H1 (cell line): ENCODE results near the gene DGKI. TPM values are rescaled to one million over a fixed set of nuclear protein-coding genes. Genes with fewer than 3 reads are reported as not detected.

Experiments
- CTCF ChIA-PET: fragments of 300-600 bp; sonication (Branson Sonifier 250); formaldehyde crosslinking; loops from one replicate; lab custom pipeline; 2021; ENCODE audit not compliant: partially characterized antibody; lab: Charles Lee
- POLR2A ChIA-PET: fragments of 300-600 bp; sonication (Branson Sonifier 250); formaldehyde crosslinking; loops from one replicate; lab custom pipeline; 2021; ENCODE audit warnings: inconsistent platforms; ENCODE audit not compliant: partially characterized antibody; lab: Charles Lee
- DNase-seq, 2 experiments: peaks; one replicate each; pipeline versions ENCODE4 v3.0.0 to v3.0.0-alpha.2; 2010 to 2022; ENCODE audit warnings: low spot score in 2 of 2, low read depth in 1 of 2, mixed read lengths in 1 of 2
- FAIRE-seq: peaks from 2 replicates; lab custom pipeline; 2011; peaks lifted over from hg19 to GRCh38; lab: Jason Lieb, UNC
- H2AFZ ChIP-seq: 2 replicates; pipeline ENCODE4 v1.8.1; 2012; ENCODE audit warnings: low read length, inconsistent platforms
- H2AK5ac ChIP-seq: 2 replicates; pipeline ENCODE4 v1.6.1; 2013; ENCODE audit warnings: low read depth, low read length
- H2BK120ac ChIP-seq: replicated peaks from 2 replicates; pipeline ENCODE3; 2013; ENCODE audit warnings: low read depth, low read length, inconsistent platforms
- H2BK12ac ChIP-seq: 2 replicates; pipeline ENCODE4 v1.6.1; 2013; ENCODE audit warnings: low read depth, low read length
- H2BK15ac ChIP-seq: 2 replicates; pipeline ENCODE4 v1.6.1; 2013; ENCODE audit warnings: low read length
- H2BK20ac ChIP-seq: 2 replicates; pipeline ENCODE4 v1.6.1; 2013; ENCODE audit warnings: low read length
- H2BK5ac ChIP-seq: 2 replicates; pipeline ENCODE4 v1.6.1; 2013; ENCODE audit warnings: low read depth, low read length
- H3K14ac ChIP-seq: 2 replicates; pipeline ENCODE4 v1.6.1; 2013; ENCODE audit warnings: inconsistent platforms; ENCODE audit not compliant: insufficient read length
- H3K18ac ChIP-seq: 2 replicates; pipeline ENCODE4 v1.6.1; 2013; ENCODE audit warnings: low read length; ENCODE audit errors: extremely low read depth
- H3K23ac ChIP-seq: 2 replicates; pipeline ENCODE4 v1.6.1; 2013; ENCODE audit warnings: inconsistent platforms; ENCODE audit not compliant: insufficient read length
- H3K23me2 ChIP-seq: 2 replicates; pipeline ENCODE4 v1.6.1; 2013; ENCODE audit warnings: low read depth, low read length
- H3K27ac ChIP-seq: 2 replicates; pipeline ENCODE4 v1.6.1; 2011; ENCODE audit warnings: low read depth, low read length, inconsistent platforms
- H3K27me3 ChIP-seq, 4 experiments: replicated peaks in 1 of 4; 1 replicate in 1 of 4; 2 replicates in 3 of 4; pipeline versions ENCODE4 v1.6.1 to v1.8.1; 2011 to 2013; ENCODE audit warnings: low read length in 3 of 4, mild to moderate bottlenecking in 3 of 4, inconsistent platforms in 2 of 4, mixed read lengths in 2 of 4, moderate library complexity in 1 of 4; ENCODE audit not compliant: control insufficient read depth in 3 of 4, insufficient read depth in 3 of 4; ENCODE audit errors: extremely low read depth in 1 of 4
- H3K36me3 ChIP-seq, 4 experiments: 2 replicates each; pipeline versions ENCODE4 v1.6.1 to v1.8.1; 2011 to 2013; ENCODE audit warnings: mild to moderate bottlenecking in 4 of 4, low read length in 3 of 4, moderate library complexity in 2 of 4, control low read depth in 1 of 4, inconsistent platforms in 1 of 4; ENCODE audit not compliant: insufficient read depth in 4 of 4, control insufficient read depth in 2 of 4
- H3K4ac ChIP-seq: replicated peaks from 2 replicates; pipeline ENCODE3; 2013; ENCODE audit warnings: low read length, low read depth, mixed read lengths, inconsistent platforms; ENCODE audit not compliant: insufficient read length
- H3K4me1 ChIP-seq, 4 experiments: replicated peaks in 1 of 4; 1 replicate in 1 of 4; 2 replicates in 3 of 4; pipeline versions ENCODE4 v1.6.1 to v1.8.1; 2011 to 2013; ENCODE audit warnings: low read length in 3 of 4, inconsistent platforms in 2 of 4, mixed read lengths in 1 of 4; ENCODE audit not compliant: insufficient read depth in 4 of 4, control insufficient read depth in 3 of 4
- H3K4me2 ChIP-seq, 2 experiments: 2 replicates each; pipeline versions ENCODE4 v1.6.1 to v1.8.1; 2011 to 2013; ENCODE audit warnings: low read depth in 2 of 2, low read length in 2 of 2, control low read depth in 1 of 2, inconsistent platforms in 1 of 2, mild to moderate bottlenecking in 1 of 2; ENCODE audit not compliant: insufficient read depth in 1 of 2
- H3K4me3 ChIP-seq, 4 experiments: fragments of 200-600, 300-600 bp in 1 of 4; sonication (generic), shearing (Covaris generic), sonication (Bioruptor Twin) in 1 of 4; 2 replicates each; pipeline versions ENCODE4 v1.5.1 to v1.8.1; 2011 to 2016; ENCODE audit warnings: low read length in 4 of 4, low read depth in 3 of 4, control low read depth in 2 of 4, inconsistent platforms in 2 of 4, mild to moderate bottlenecking in 2 of 4, mixed read lengths in 1 of 4, moderate library complexity in 1 of 4; ENCODE audit not compliant: insufficient read depth in 2 of 4; ENCODE audit errors: extremely low read depth in 1 of 4
- H3K56ac ChIP-seq: replicated peaks from 2 replicates; pipeline ENCODE3; 2013; ENCODE audit warnings: low read depth, mild to moderate bottlenecking, mixed read lengths, low read length, inconsistent platforms; ENCODE audit not compliant: insufficient read length
- H3K79me1 ChIP-seq: 2 replicates; pipeline ENCODE4 v1.6.1; 2013; ENCODE audit warnings: low read depth, low read length, control low read depth
- H3K79me2 ChIP-seq, 2 experiments: 2 replicates each; pipeline versions ENCODE4 v1.6.1 to v1.8.1; 2012 to 2013; ENCODE audit warnings: low read length in 2 of 2, mild to moderate bottlenecking in 2 of 2, inconsistent platforms in 1 of 2; ENCODE audit not compliant: insufficient read depth in 2 of 2, control insufficient read depth in 1 of 2
- H3K9ac ChIP-seq, 4 experiments: replicated peaks in 1 of 4; 1 replicate in 1 of 4; 2 replicates in 3 of 4; pipeline versions ENCODE4 v1.6.1 to v1.8.1; 2011 to 2013; ENCODE audit warnings: low read depth in 3 of 4, low read length in 3 of 4, control low read depth in 2 of 4, mild to moderate bottlenecking in 2 of 4, moderate library complexity in 2 of 4, inconsistent platforms in 1 of 4; ENCODE audit errors: extremely low read depth in 1 of 4
- H3K9me3 ChIP-seq, 2 experiments: 2 replicates each; pipeline versions ENCODE4 v1.6.1 to v1.8.1; 2012 to 2013; ENCODE audit warnings: mild to moderate bottlenecking in 2 of 2, moderate library complexity in 2 of 2, control low read depth in 1 of 2, inconsistent platforms in 1 of 2, low read depth in 1 of 2, low read length in 1 of 2, mixed read lengths in 1 of 2; ENCODE audit not compliant: insufficient read depth in 2 of 2
- H4K20me1 ChIP-seq, 2 experiments: replicated peaks in 1 of 2; 2 replicates each; pipeline versions ENCODE3 to v1.8.1; 2011 to 2013; ENCODE audit warnings: inconsistent platforms in 2 of 2, low read length in 2 of 2, mild to moderate bottlenecking in 1 of 2; ENCODE audit not compliant: insufficient read depth in 2 of 2, control insufficient read depth in 1 of 2
- H4K5ac ChIP-seq: 2 replicates; pipeline ENCODE4 v1.6.1; 2013; ENCODE audit warnings: low read length, low read depth, mixed read lengths, inconsistent platforms; ENCODE audit not compliant: insufficient read length
- H4K8ac ChIP-seq: 2 replicates; pipeline ENCODE4 v1.8.0; 2013; ENCODE audit warnings: mild to moderate bottlenecking, moderate library complexity, low read length, inconsistent platforms; ENCODE audit not compliant: insufficient read depth; ENCODE audit errors: extremely low read depth
- H4K91ac ChIP-seq: replicated peaks from 2 replicates; pipeline ENCODE3; 2013; ENCODE audit warnings: low read length, mixed read lengths, inconsistent platforms; ENCODE audit not compliant: insufficient read length
- BACH1 ChIP-seq: IDR thresholded peaks from 2 replicates; pipeline ENCODE4 v1.6.1; 2012; ENCODE audit warnings: low read length, improper control_type of control experiment
- BCL11A ChIP-seq, 2 experiments: IDR thresholded peaks; one replicate each; pipeline ENCODE4 v1.6.1; 2011; ENCODE audit warnings: low read depth in 2 of 2, low read length in 2 of 2, mild to moderate bottlenecking in 2 of 2
- BRCA1 ChIP-seq: IDR thresholded peaks from 2 replicates; pipeline ENCODE4 v1.6.1; 2012; ENCODE audit warnings: low read depth, low read length, improper control_type of control experiment
- EGR1 ChIP-seq: IDR thresholded peaks from 2 replicates; pipeline ENCODE4 v1.6.1; 2011; ENCODE audit warnings: low read depth, low read length, borderline replicate concordance
- HDAC2 ChIP-seq, 2 experiments: fragments of 300-600 bp in 1 of 2; sonication (generic) in 1 of 2; IDR thresholded peaks; 2 replicates each; pipeline ENCODE4 v1.6.1; 2011 to 2012; ENCODE audit warnings: low read depth in 2 of 2, low read length in 2 of 2, mild to moderate bottlenecking in 2 of 2, moderate library complexity in 2 of 2, borderline replicate concordance in 1 of 2, inconsistent platforms in 1 of 2
- POU5F1 ChIP-seq: IDR thresholded peaks from 2 replicates; pipeline ENCODE4 v1.6.1; 2011; ENCODE audit warnings: low read depth, mild to moderate bottlenecking, low read length, moderate library complexity
- USF2 ChIP-seq: IDR thresholded peaks from 2 replicates; pipeline ENCODE4 v1.6.1; 2011; ENCODE audit warnings: low read length, improper control_type of control experiment
- WGBS, 2 experiments: shearing (Covaris generic) in 1 of 2; methylation state at CpG; one replicate each; pipeline versions ENCODE4 v1.1.6 to v1.1.7; 2013 to 2015; ENCODE audit warnings: low lambda C conversion rate in 2 of 2, mixed read lengths in 2 of 2, inconsistent platforms in 1 of 2, low coverage in 1 of 2, missing lambda C conversion rate in 1 of 2; ENCODE audit not compliant: insufficient replicate concordance in 2 of 2, insufficient coverage in 1 of 2, insufficient read length in 1 of 2; ENCODE audit errors: extremely low coverage in 1 of 2, missing lambda C conversion rate in 1 of 2; 5-methylcytosine and 5-hydroxymethylcytosine counted together
- polyA plus RNA-seq, 7 experiments: library from polyadenylated mRNA; depleted of rRNA in 3 of 7; stranded (reverse) in 5 of 7; unstranded in 2 of 7; fragments of >200 nt in 5 of 7; fragments of 200-250 nt in 2 of 7; gene quantifications; 1 replicate in 5 of 7; 2 replicates in 1 of 7; 4 replicates in 1 of 7; pipeline versions ENCODE4 v1.2.1 to v1.2.3, GENCODE V29; 2011 to 2013; ENCODE audit warnings: missing spikeins in 2 of 7, mixed read lengths in 2 of 7
- total RNA-seq: library from RNA; stranded (reverse); fragmentation: NEBNext Ultra II Directional; extraction: Animal tissue kit (Norgen Biotek cat#: 25700); gene quantifications from 2 replicates; pipeline ENCODE4 v1.2.1, GENCODE V29; 2021

The DGKI gene
- total and polyA plus RNA-seq, 2 of the 8 experiments (the other 6 are each of a cell fraction or from before 2014, with no cell fraction given), result 0.20 to 0.71 TPM

- Histone ChIP-seq H4K8ac (no peak overlapping the region), H3K23me2 (no peaks in the 10 kb centered on the region), H3K9ac (no peak overlapping the region), H3K9me3 (no peaks in the 10 kb centered on the region), H2AFZ (no peak overlapping the region), H3K36me3 (no peaks in the 10 kb centered on the region), H2BK5ac (no peak overlapping the region), H3K4ac (no peak overlapping the region), H2BK12ac (no peak overlapping the region), H3K27me3 (no peaks in the 10 kb centered on the region), H3K23ac (no peak overlapping the region), H3K27ac (no peak overlapping the region), H4K20me1 (no peaks in the 10 kb centered on the region), H3K79me2 (no peaks in the 10 kb centered on the region), H3K56ac (no peak overlapping the region), H4K91ac (no peak overlapping the region), H2AK5ac (no peak overlapping the region), H4K5ac (no peak overlapping the region), H2BK120ac (no peak overlapping the region), H3K79me1 (no peaks in the 10 kb centered on the region), H3K4me1 (no peaks in the 10 kb centered on the region), H3K18ac (no peak overlapping the region), H3K14ac (no peak overlapping the region), H2BK20ac (no peak overlapping the region), H3K4me2 (no peak overlapping the region), H2BK15ac (no peak overlapping the region), H3K4me3 (no peak overlapping the region)
- DNase-seq, result no peak
- CTCF ChIA-PET, result no interaction called here
- TF ChIP-seq EGR1, result no peak
- TF ChIP-seq HDAC2 (IDR thresholded peaks at IDR 0.05; ENCODE audit: borderline replicate concordance in 1 of 2, low read depth in 2 of 2, low read length in 2 of 2), result no peak
- TF ChIP-seq BCL11A (IDR thresholded peaks at IDR 0.05; ENCODE audit: low read depth in 2 of 2, low read length in 2 of 2), result no peak
- no peak for TF ChIP-seq BRCA1
- no peak for TF ChIP-seq BACH1
- no peak for TF ChIP-seq POU5F1
- TF ChIP-seq USF2, result no peak
- FAIRE-seq, result no peak
- WGBS, 2 experiments, result 79% methylated on average over 3 of the region's 3 CpGs; no CpG with 5 or more reads in 1 of the 2 experiments
- POLR2A ChIA-PET, result no interaction called here
These were observed 307.6 kb downstream of the DGKI start for GRCh38 chr7:137539111-137539715.
